HG02938 (cell line): Measurements from ENCODE around the gene WWOX.

Experiments
- ATAC-seq: cut with Tn5 transposase; IDR thresholded peaks from one replicate; pipeline ENCODE4 v1.9.1; 2021; ENCODE audit warnings: mild to moderate bottlenecking, moderate library complexity; ENCODE audit not compliant: unreplicated experiment

The WWOX gene

GRCh38 chr16:78552716-78553115 is 453.3 kb downstream of the WWOX start:
- no peak for ATAC-seq

DNA sequence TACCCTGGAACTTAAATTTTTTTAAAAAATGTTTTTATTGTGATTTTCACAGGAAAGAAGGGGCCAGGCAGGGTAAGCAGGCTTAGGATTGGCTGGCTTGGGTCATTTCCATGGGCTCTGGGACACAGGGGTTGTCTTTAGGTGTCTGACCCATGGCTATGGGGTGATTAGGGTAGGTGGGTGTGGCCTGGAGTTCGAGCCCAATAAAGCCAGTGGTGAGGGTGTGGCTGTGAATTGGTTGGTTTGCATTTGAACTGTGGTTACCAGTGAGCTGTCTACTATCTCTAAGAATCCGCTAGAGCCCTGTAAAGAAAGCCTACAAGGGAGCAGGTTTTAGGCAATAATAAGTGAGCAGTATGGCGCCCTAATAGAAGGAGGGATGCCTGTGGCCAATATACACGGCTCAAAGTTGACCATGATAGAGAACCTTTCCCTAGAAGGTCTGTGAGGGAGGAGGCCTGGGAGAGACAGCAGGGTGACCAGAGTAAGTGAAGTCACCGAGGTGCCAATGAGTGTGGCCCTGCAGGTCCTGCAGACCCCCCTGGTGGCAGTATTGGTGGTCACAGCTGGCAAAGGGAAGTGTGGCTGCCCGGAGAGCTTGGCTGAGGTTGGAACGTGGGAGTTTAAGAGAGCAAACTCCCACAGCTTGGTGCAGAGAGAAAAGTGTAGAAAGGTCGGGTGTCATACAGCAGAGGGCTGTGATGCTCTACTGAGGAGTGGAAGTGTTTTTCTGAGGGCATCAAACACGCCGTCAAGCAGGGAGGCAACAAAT is 454.0 kb downstream of the WWOX start:
- no peak for ATAC-seq

- ATAC-seq, result no peak
These were observed 457.0 kb downstream of the WWOX start for GRCh38 chr16:78556421-78556820.

DNA sequence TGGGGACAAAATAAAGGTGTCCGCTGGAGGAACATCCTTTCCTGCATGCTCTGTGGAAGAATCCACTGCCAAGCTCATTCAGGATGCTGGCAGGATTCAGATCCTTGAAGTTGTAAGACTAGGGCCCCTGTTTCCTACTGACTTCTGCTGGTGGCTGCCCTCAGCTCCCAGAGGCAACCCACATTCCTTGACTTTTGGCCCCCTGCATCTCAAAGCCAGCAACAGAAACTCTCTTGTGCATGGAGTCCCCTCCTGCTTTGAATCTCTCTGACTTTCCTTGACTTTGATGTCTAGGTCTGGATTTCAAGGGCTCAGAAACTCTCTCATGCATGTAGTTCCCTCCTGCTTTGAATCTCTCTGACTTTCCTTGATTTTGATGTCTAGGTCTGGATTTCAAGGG is 461.5 kb downstream of the WWOX start:
- ATAC-seq, result no peak

GRCh38 chr16:78562111-78562510 is 462.7 kb downstream of the WWOX start:
- ATAC-seq, result no peak

DNA sequence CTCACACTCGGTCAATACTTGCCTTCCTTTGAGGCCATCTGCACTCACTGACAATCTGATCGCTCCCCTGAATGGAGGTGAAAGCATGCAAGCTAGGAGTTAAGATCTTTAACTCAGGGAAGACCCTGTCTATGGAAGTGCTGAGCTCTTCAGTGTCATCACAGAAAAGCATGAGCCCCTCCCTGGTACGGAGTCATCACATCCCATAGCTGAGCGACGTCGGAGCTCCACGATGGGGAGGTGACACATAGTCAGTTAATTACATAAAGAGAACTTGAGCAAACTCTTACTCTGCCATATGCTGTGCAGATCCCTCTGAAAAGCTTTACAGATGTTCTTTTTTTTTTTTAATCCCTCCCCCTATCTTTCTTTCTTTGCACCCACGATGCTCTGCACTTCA is 463.2 kb downstream of the WWOX start:
- ATAC-seq, result no peak

- no peak for ATAC-seq
These were observed 464.5 kb downstream of the WWOX start for GRCh38 chr16:78563905-78564304.

DNA sequence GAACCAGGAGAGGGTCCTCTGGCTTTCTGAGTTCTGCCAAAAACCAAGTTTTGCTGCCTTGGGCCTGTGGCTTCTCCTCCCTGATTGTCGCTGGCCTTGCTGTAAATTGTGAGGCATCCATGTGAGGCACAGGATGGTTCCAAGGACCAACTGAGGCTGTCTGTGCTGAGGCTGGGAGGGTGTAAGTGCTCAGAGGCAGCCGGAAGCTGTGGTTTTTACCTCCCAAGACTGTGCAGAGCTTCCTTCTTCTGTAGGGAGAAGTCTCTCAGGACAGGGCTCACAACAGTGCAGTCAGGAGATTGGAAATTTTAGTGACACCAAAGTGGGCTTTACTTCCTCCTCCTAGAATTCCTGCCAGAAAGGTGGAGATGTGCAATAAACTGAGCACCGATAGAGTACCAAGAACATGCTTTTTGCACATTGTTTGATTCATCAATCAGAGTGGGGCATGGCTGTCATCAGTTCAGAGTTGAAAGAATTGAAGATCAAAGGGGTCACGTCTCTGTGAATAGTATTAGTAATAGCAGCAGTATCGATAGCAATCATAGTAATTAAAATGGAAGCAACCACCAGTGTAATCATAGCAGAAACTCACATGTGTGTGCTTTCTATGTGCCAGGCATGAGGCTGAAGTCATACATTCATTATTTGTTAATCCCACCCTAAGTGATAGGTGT is 467.1 kb downstream of the WWOX start:
- no peak for ATAC-seq

DNA sequence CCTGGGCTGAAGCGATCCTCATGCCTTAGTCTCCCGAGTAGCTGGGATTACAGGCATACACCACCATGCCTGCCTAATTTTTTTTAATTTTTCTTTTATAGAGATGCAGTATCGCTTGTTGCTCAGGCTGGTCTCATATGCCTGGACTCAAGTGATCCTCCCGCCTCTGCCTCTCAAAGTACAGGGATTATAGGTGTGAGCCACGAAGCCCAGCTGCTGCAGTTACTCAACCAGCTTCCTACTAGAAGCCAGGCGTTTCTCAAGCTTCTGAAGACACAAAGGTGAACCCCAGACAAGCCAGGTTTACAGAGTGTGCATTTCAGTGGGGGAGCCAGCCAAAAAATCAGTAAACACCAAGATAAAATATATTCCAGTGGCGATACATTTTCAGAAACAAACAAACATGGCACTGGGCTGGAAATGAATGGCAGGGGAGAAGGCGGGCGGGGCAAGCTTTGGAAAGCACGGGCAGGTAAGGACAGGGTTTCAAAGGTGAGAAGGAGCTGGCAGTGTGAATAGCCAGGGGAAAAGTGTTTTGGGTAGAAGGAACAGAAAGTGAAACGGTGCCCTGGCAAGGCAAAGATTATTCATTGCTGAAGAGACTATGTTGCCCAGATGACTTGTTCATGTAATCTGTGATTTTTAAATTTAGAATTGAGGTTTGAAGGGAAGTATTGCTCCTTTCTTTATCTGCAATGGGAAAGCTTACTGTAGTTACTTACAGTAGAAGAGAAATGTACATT is 471.1 kb downstream of the WWOX start:
- ATAC-seq, result peak; percentile 40

GRCh38 chr16:78571434-78571833 is 472.0 kb downstream of the WWOX start:
- ATAC-seq, result no peak

DNA sequence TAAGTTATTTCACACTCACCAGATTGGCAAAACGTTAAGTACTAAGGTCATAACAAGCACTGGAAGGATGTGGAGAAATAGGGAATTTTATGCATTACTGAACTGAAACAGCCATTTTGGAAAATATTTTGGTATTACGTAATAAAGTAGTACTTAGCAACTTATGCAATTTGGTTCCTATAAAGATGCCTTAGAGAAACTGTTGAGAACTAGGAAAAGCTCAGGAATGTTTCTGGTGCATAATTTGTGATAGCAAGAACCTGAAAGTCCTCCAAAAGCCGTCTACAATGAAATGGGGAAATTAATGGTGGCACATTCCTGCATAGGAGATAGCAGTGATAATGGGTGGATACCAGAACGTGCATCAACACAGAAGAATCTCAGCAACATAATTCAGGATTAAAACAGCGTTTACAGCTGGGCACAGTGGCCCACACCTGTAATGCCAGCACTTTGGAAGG is 472.5 kb downstream of the WWOX start:
- ATAC-seq, result no peak

- ATAC-seq, result peak; percentile 83
These were observed 475.1 kb downstream of the WWOX start for GRCh38 chr16:78574571-78574970.

DNA sequence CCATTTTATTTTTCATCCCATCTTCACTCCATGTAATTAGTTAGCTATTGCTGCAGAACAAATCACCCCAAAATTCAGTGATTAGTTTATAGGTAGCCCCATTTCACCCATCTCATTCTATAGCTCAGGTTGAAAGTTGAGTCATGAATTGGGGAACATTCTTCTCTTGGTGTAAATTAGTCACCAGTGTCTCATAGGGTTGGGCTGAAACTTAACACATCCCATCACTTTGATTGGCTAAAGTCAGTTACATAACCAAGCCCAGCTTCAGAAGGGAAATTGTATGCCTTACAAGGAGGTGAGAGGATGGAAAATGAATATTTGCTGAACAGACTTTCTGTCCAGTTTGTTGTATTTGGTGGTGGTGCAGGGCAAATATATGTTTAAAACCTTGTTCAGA is 477.5 kb downstream of the WWOX start:
- no peak for ATAC-seq

- no peak for ATAC-seq
These were observed 478.2 kb downstream of the WWOX start for GRCh38 chr16:78577630-78578029.

GRCh38 chr16:78579020-78579419 is 479.6 kb downstream of the WWOX start:
- ATAC-seq, result no peak

DNA sequence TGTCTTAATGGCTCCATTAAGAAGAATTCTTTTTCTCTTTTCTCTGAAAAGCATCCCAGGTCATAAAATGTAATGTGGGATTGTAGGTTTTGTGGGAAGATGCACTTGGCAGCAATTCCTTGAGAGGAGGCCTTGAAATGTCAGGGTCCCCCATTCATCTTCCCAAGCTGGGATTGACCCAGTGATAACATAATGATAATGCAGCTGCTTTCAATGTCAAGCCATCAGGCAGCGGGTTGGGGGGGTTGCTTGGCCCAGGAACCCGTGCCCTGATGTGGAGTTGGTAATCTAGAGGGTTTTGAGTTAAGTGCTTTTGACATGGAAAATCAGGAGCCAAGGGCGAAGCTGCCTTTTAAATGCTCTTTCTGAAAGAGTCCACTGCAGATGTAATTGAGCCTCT is 484.0 kb downstream of the WWOX start:
- ATAC-seq, result no peak

DNA sequence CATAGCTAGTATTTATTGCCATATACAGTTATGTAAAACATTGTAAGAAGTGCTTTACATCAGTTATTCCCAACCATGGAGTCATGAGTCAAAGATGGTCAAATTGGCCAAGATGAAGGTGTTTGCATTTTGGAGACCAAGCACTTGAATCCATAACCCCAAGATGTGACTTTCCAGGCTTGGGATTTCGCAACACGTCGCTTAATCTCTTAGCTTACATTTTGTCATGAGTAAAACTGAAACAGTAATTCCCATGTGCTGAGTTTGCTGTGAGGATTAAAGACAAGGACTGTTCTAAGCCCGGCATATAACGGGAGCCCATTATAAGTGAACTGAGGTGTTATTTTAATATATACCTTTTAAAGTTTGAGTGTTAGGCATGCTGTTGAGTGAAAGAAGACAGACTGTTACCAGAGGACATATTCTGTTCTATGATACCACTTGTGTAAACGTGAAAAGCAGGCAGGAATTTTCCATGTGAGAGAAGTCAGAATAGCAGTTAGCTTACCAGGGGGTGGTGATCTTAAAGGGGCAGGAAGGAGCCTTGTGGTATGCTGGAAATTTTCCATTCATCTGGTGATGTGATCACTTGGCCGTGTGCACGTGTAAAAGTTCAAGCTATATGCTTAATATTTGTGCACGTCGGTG is 484.9 kb downstream of the WWOX start:
- no peak for ATAC-seq

GRCh38 chr16:78584991-78585390 is 485.5 kb downstream of the WWOX start:
- ATAC-seq, result no peak

DNA sequence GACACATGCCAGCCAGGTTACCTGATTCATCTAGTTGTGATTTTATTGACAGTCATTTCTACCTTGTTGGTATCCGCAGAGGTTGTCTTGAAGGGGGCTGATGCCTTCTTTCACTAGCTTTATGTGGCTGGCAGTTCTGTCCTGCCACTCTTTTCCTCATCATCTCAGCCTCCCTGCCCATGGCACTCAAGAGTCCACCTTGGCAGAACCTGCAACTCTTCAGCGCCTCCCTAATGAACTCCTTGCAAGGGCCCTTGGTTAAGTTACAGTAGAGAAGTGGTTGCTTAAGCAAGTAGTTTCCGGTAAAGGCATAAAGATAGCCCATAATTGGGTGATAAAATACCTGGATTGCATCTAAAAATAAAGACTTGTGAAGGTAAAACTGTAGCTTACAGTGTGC is 489.9 kb downstream of the WWOX start:
- no peak for ATAC-seq

- ATAC-seq, result no peak
These were observed 492.2 kb downstream of the WWOX start for GRCh38 chr16:78591682-78592103.

DNA sequence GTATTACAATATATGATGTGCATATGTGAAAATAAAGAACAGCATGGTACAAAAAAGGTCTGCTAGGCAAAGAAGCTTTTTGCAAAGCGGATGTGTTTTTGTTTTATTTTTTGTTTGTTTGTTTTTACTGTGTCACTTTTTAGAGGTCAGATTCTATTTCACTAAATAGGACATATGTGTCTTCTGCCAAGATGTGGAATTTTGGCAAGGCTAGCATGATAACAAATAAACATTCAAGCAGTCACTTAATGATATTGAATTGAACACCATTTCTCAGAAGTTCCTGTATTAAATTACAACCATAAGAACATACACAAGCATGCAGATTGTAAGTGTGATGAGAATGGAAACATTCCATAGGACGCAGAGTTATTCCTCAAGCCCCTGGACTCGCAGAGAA is 492.7 kb downstream of the WWOX start:
- no peak for ATAC-seq
